HG03095 (cell line): Measurements from ENCODE around the gene AP1AR.

Source experiments
- ATAC-seq: cut with Tn5 transposase; IDR thresholded peaks from one replicate; pipeline ENCODE4 v1.9.1; 2021; ENCODE audit warnings: moderate library complexity; ENCODE audit not compliant: unreplicated experiment

Gene AP1AR

GRCh38 chr4:112219826-112220366 lies 11.7 kb upstream of the AP1AR start:
- no peak for ATAC-seq

GRCh38 chr4:112222219-112222955 lies 9.2 kb upstream of the AP1AR start:
- ATAC-seq = no peak

- ATAC-seq = no peak
Observed at GRCh38 chr4:112225157-112225556, 6.4 kb upstream of the AP1AR start.

GRCh38 chr4:112230879-112231778 lies 458 bp upstream of the AP1AR start:
- ATAC-seq = peak; percentile 84

- no peak for ATAC-seq
Observed at GRCh38 chr4:112234952-112235609, 3.5 kb downstream of the AP1AR start.

GRCh38 chr4:112236040-112236439 lies 4.5 kb downstream of the AP1AR start:
- no peak for ATAC-seq

GRCh38 chr4:112238833-112239232 lies 7.2 kb downstream of the AP1AR start:
- no peak for ATAC-seq

GRCh38 chr4:112245383-112245782 lies 13.8 kb downstream of the AP1AR start:
- no peak for ATAC-seq

GRCh38 chr4:112247021-112247420 lies 15.4 kb downstream of the AP1AR start:
- no peak for ATAC-seq

GRCh38 chr4:112251019-112251643 lies 19.5 kb downstream of the AP1AR start:
- ATAC-seq = no peak

GRCh38 chr4:112252234-112252633 lies 20.6 kb downstream of the AP1AR start:
- ATAC-seq = no peak

GRCh38 chr4:112253382-112254000 lies 21.9 kb downstream of the AP1AR start:
- ATAC-seq = peak; percentile 90

GRCh38 chr4:112257098-112257497 lies 25.5 kb downstream of the AP1AR start:
- ATAC-seq = no peak

GRCh38 chr4:112266823-112267222 lies 35.2 kb downstream of the AP1AR start:
- no peak for ATAC-seq

- ATAC-seq = no peak
Observed at GRCh38 chr4:112270051-112270450, 38.5 kb downstream of the AP1AR start.

- ATAC-seq = no peak
Observed at GRCh38 chr4:112270640-112271421, 39.2 kb downstream of the AP1AR start.

- no peak for ATAC-seq
Observed at GRCh38 chr4:112272292-112272691, 40.7 kb downstream of the AP1AR start.

- no peak for ATAC-seq
Observed at GRCh38 chr4:112274959-112275358, 43.4 kb downstream of the AP1AR start.

GRCh38 chr4:112276113-112276512 lies 44.5 kb downstream of the AP1AR start:
- ATAC-seq = no peak

GRCh38 chr4:112277220-112277619 lies 45.6 kb downstream of the AP1AR start:
- ATAC-seq = no peak
